Middle frontal gyrus (tissue), 1 donor: ENCODE measurements around the gene SEC14L5.

Source experiments
- DNase-seq: peaks from one replicate; pipeline ENCODE4 v3.0.0-alpha.2; 2015; ENCODE audit warnings: low spot score; ENCODE audit errors: extremely low spot score

Gene SEC14L5

DNA sequence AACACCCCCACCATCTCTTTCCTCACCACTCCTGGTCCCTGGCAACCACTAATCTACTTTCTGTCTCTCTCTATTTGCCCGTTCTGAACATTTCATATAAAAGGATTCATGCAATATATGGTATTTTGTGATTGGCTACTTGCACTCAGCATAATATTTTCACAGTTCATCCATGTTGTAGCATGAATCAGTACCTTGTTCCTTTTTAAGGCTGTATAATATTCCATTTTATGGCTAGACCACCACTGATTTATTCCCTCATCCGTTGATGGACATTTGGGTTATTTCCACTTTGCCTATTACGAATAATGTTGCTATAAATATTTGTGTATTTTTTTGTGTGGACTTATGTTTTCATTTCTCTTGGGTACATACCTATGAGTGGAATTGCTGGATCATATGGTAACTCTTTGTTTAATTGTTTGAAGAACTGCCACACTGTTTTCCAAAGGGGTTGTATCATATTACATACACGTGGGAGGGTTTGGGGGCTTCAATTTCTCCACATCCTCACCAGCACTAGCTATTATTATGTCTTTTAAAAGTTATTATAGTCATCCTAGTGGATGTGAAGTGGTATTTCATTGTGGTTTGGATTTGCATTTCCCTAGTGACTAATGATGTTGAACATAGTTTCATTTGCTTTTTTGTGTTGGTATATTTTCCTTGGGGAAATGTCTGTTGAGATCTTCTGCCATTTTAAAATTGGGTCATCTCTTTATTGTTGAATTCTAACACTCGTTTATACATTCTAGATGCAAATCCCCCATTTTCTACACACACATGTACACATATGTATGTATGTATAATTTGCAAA, 26.3 kb downstream of the SEC14L5 start:
- DNase-seq, result no peak

DNA sequence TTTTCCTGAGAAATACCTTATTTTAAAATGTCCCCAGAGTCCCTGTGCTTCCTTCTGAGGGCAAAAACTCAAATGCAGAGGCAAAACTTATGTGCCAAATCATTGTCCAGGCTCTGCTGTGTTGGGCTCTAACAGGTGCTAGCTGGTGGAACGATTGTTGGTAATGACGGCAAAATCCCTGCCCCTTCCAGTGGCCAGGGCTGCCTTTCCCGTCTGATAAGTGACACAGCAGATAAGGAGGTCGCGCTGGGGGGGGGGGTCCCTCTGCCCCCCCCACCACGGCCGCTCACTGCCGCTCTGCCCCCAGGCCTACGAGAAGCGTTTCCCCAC, 29.1 kb downstream of the SEC14L5 start:
- DNase-seq, result no peak

- no peak for DNase-seq
These were observed 29.6 kb downstream of the SEC14L5 start for GRCh38 chr16:4987580-4988374.

DNA sequence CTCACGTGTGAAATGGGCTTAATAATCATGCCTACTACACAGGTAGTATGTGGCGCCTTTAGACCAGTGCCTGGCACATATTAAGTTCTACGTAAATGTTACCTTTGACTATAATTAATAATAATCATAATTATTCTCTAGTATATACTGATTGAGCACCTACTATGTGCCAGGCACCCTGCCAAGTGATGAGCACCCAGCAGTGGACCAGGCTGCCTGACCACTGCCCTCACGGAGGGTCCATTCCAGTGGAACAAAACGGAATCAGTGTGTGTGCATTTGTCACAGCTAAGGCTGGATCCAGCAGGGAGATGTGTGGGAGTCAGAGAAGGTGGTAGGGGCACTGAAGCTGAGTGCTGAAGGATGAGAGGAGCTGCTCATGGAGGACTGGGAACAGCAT, 30.5 kb downstream of the SEC14L5 start:
- no peak for DNase-seq

GRCh38 chr16:4989391-4990006, 31.4 kb downstream of the SEC14L5 start:
- no peak for DNase-seq

DNA sequence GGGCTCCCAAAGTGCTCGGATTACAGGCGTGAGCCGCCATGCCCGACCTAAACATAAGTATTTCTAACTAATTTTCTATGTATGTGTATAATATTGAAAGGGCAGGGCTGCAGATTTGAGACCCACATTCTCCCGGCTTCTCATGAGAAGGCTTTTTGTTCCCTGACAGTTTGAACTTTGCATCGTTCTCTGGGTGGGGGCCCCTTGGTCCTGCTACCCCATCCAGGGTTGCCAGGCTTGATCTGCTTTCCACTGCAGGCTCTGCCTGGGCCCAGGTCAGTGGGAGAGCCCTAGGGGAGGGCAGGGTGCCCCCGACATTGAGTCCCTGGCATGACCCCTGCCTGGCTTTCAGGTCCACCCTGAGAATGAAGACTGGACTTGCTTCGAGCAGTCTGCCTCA, 32.3 kb downstream of the SEC14L5 start:
- DNase-seq, result no peak

GRCh38 chr16:4991754-4992153, 33.6 kb downstream of the SEC14L5 start:
- DNase-seq, result no peak

- DNase-seq, result peak; percentile 72
These were observed 36.7 kb downstream of the SEC14L5 start for GRCh38 chr16:4994719-4995434.

- DNase-seq, result no peak
These were observed 42.5 kb downstream of the SEC14L5 start for GRCh38 chr16:5000573-5001001.

- no peak for DNase-seq
These were observed 43.4 kb downstream of the SEC14L5 start for GRCh38 chr16:5001571-5001970.

GRCh38 chr16:5001986-5002385, 43.9 kb downstream of the SEC14L5 start:
- no peak for DNase-seq

DNA sequence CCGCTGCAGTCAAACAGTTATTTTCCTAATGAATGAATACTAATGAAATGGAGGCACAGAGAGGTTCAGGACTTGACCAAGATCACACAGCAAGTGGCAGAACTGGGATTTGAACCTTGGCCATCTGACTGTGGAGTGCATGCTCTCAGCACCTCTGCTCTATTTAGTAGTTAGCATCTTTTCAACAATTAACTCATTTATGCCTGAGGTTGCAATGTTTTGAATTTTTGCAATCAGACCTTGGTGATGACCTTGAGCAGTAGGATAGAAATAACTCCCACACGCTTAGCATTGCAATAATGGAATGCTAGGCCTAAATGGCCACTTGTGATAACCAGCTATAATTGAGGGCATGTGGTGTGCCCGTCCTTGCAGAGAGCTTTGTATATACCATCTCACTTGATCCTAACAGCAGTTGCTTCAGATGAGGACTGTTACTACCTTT, 44.6 kb downstream of the SEC14L5 start:
- DNase-seq, result no peak

GRCh38 chr16:5003211-5003610, 45.1 kb downstream of the SEC14L5 start:
- no peak for DNase-seq

DNA sequence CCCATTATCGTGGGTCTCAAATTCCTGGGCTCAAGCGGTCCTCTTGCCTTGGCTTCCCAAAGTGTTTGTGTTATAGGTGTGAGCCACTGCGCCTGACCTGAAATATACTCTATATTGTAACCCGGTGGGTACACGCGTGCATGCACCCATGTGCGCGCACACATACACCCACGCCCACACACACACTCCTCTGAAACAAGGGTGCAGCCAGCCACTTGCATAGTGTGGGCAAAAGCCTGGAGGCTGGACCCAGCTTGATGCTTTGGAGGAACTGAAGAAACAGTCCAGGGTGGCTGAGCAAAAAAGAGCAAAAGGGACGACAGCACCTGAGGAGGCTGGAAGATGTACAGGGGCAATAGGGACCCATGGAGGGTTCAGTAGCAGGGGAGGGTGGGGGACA, 45.7 kb downstream of the SEC14L5 start:
- DNase-seq, result no peak

- DNase-seq, result no peak
These were observed 46.2 kb downstream of the SEC14L5 start for GRCh38 chr16:5004311-5004710.

DNA sequence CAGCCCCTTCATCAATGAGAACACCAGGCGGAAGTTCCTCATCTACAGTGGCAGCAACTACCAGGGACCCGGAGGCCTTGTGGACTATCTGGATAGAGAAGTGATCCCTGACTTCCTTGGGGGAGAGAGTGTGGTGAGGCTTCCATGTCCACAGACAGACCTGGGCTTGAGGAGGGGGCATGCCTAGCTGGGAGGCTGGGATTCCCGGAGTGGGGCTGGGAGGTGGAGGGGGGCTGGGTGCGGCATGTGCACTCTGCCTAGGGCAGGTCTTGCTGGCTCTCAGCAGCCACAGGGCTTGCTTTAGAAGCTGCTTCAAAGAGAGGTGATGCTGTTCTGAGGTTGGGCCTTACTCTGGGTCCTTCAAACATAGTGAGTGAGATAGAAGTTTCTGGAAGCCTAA, 47.8 kb downstream of the SEC14L5 start:
- DNase-seq, result no peak

GRCh38 chr16:5006348-5007193, 48.4 kb downstream of the SEC14L5 start:
- peak; percentile 63 for DNase-seq

GRCh38 chr16:5007256-5007655, 49.1 kb downstream of the SEC14L5 start:
- DNase-seq, result no peak

GRCh38 chr16:5008311-5008731, 50.2 kb downstream of the SEC14L5 start:
- DNase-seq, result no peak

- DNase-seq, result no peak
These were observed 52.6 kb downstream of the SEC14L5 start for GRCh38 chr16:5010576-5011329.
